GM12878 (cell line): ENCODE measurements around the gene PTPRM.

Experiments
- CEBPB ChIP-seq, 2 experiments: fragments of 150-350 bp in 1 of 2; IDR thresholded peaks; 2 replicates each; pipeline ENCODE4 v1.6.1; 2012 to 2014; ENCODE audit warnings: low read depth in 2 of 2, low read length in 2 of 2, borderline replicate concordance in 1 of 2, inconsistent platforms in 1 of 2
- CTCF ChIP-seq, 3 experiments: IDR thresholded peaks in 2 of 3; conservative IDR thresholded peaks in 1 of 3; 2 replicates each; pipeline ENCODE4 v1.5.1; 2011; ENCODE audit warnings: low read depth in 3 of 3, low read length in 3 of 3, mild to moderate bottlenecking in 3 of 3, control low read depth in 2 of 3, moderate library complexity in 2 of 3, inconsistent platforms in 1 of 3, mixed read lengths in 1 of 3; ENCODE audit not compliant: control insufficient read depth in 2 of 3, insufficient read depth in 1 of 3; ENCODE audit errors: extremely low read depth in 1 of 3
- EZH2 ChIP-seq: IDR thresholded peaks from 2 replicates; pipeline ENCODE4 v1.6.1; 2012; ENCODE audit warnings: low read depth, mild to moderate bottlenecking, control low read depth, inconsistent platforms, low read length, borderline replicate concordance; ENCODE audit not compliant: control insufficient read depth
- HDAC2 ChIP-seq: fragments of 200-600 bp; sonication (generic); IDR thresholded peaks from 2 replicates; pipeline ENCODE4 v1.6.1; 2017
- JUND ChIP-seq: IDR thresholded peaks from 2 replicates; pipeline ENCODE4 v1.6.1; 2012; ENCODE audit warnings: low read depth, mild to moderate bottlenecking, low read length, improper control_type of control experiment, moderate library complexity
- NRF1 ChIP-seq: conservative IDR thresholded peaks from 2 replicates; pipeline ENCODE4 v1.6.1; 2011; ENCODE audit warnings: mild to moderate bottlenecking, low read depth, low read length, improper control_type of control experiment
- PAX5 ChIP-seq: IDR thresholded peaks from 2 replicates; pipeline ENCODE4 v1.6.1; 2011; ENCODE audit warnings: low read depth, low read length, borderline replicate concordance
- RELB ChIP-seq: fragments of 450-650 bp; IDR thresholded peaks from 2 replicates; pipeline ENCODE4 v1.6.1; 2017; ENCODE audit warnings: low read depth, mild to moderate bottlenecking, moderate library complexity
- STAT1 ChIP-seq: fragments of 450-650 bp; conservative IDR thresholded peaks from 2 replicates; pipeline ENCODE4 v1.6.1; 2014; ENCODE audit warnings: antibody characterized with exemption, mild to moderate bottlenecking
- USF2 ChIP-seq: IDR thresholded peaks from 2 replicates; pipeline ENCODE4 v1.6.1; 2011; ENCODE audit warnings: low read depth, low read length, improper control_type of control experiment, borderline replicate concordance
- ZNF274 ChIP-seq: IDR thresholded peaks from one replicate; pipeline ENCODE4 v1.8.0; 2011; ENCODE audit not compliant: insufficient read length, insufficient read depth

GRCh38 chr18:7626922-7627440 is 59.9 kb downstream of the PTPRM start:
- TF ChIP-seq USF2 (no peak), PAX5 (no peak), ZNF274 (no peak), EZH2 (no peak), CTCF (IDR thresholded peaks at IDR 0.05 in 2 of 3, conservative IDR thresholded peaks at IDR 0.05 in 1 of 3; ENCODE audit: control insufficient read depth in 2 of 3, extremely low read depth in 1 of 3, insufficient read depth in 1 of 3, low read depth in 3 of 3, low read length in 3 of 3) (no peak), HDAC2 (no peak), NRF1 (no peak), JUND (no peak), STAT1 (no peak), RELB (no peak), CEBPB (IDR thresholded peaks at IDR 0.05; ENCODE audit: borderline replicate concordance in 1 of 2, low read depth in 2 of 2, low read length in 2 of 2) (no peak)
